H9 (cell line): ENCODE measurements around the gene SERPINA3. TPM values are rescaled to one million over a fixed set of nuclear protein-coding genes. Genes with fewer than 3 reads are reported as not detected.

Experiments
- DNase-seq: peaks from one replicate; pipeline ENCODE4 v3.0.0-alpha.2; 2017
- H2AFZ ChIP-seq: one replicate; pipeline ENCODE4 v1.6.1; 2013; ENCODE audit warnings: mild to moderate bottlenecking, low read length, control low read depth, moderate library complexity
- H2AK5ac ChIP-seq: 2 replicates; pipeline ENCODE4 v1.6.1; 2013; ENCODE audit warnings: low read length, control low read depth, mixed read lengths; ENCODE audit not compliant: insufficient read length
- H2BK120ac ChIP-seq: one replicate; pipeline ENCODE4 v1.6.1; 2013; ENCODE audit warnings: low read depth, mild to moderate bottlenecking, low read length, control low read depth, inconsistent platforms; ENCODE audit not compliant: poor library complexity, severe bottlenecking
- H2BK12ac ChIP-seq: 2 replicates; pipeline ENCODE4 v1.6.1; 2013; ENCODE audit warnings: low read length, control low read depth, mixed read lengths, low read depth; ENCODE audit not compliant: insufficient read length
- H2BK15ac ChIP-seq: 2 replicates; pipeline ENCODE4 v1.6.1; 2013; ENCODE audit warnings: low read depth, low read length, control low read depth
- H2BK20ac ChIP-seq: one replicate; pipeline ENCODE4 v1.6.1; 2013; ENCODE audit warnings: low read depth, mild to moderate bottlenecking, low read length, control low read depth, inconsistent platforms; ENCODE audit not compliant: poor library complexity, severe bottlenecking
- H2BK5ac ChIP-seq: 2 replicates; pipeline ENCODE4 v1.6.1; 2013; ENCODE audit warnings: low read length, control low read depth, mixed read lengths; ENCODE audit not compliant: insufficient read length
- H3K14ac ChIP-seq: 2 replicates; pipeline ENCODE4 v1.6.1; 2013; ENCODE audit warnings: low read length, control low read depth; ENCODE audit not compliant: insufficient read depth
- H3K18ac ChIP-seq: 2 replicates; pipeline ENCODE4 v1.6.1; 2013; ENCODE audit warnings: low read depth, mild to moderate bottlenecking, mixed read lengths, low read length, control low read depth; ENCODE audit not compliant: insufficient read length
- H3K23ac ChIP-seq: 2 replicates; pipeline ENCODE4 v1.6.1; 2013; ENCODE audit warnings: low read length, control low read depth, mixed read lengths, low read depth; ENCODE audit not compliant: insufficient read length
- H3K23me2 ChIP-seq: 2 replicates; pipeline ENCODE4 v1.6.1; 2013; ENCODE audit warnings: low read depth, mild to moderate bottlenecking, mixed read lengths, low read length, control low read depth; ENCODE audit not compliant: insufficient read length, poor library complexity, severe bottlenecking
- H3K27ac ChIP-seq: 2 replicates; pipeline ENCODE4 v1.5.1; 2013; ENCODE audit warnings: low read length, control low read depth, mixed read lengths, low read depth; ENCODE audit not compliant: insufficient read length
- H3K27me3 ChIP-seq: 2 replicates; pipeline ENCODE4 v1.6.1; 2013; ENCODE audit warnings: low read length, control low read depth, inconsistent platforms; ENCODE audit not compliant: insufficient read depth
- H3K4ac ChIP-seq: 2 replicates; pipeline ENCODE4 v1.6.1; 2013; ENCODE audit warnings: low read depth, mild to moderate bottlenecking, control low read depth, inconsistent platforms, low read length, moderate library complexity
- H3K4me1 ChIP-seq: 2 replicates; pipeline ENCODE4 v1.6.1; 2013; ENCODE audit warnings: low read length, control low read depth, inconsistent platforms; ENCODE audit not compliant: insufficient read depth
- H3K4me2 ChIP-seq: 2 replicates; pipeline ENCODE4 v1.6.1; 2013; ENCODE audit warnings: low read length, control low read depth, mixed read lengths; ENCODE audit not compliant: insufficient read length, insufficient read depth
- H3K56ac ChIP-seq: 2 replicates; pipeline ENCODE4 v1.6.1; 2013; ENCODE audit warnings: low read depth, mild to moderate bottlenecking, mixed read lengths, low read length, control low read depth; ENCODE audit not compliant: insufficient read length
- H3K79me1 ChIP-seq: 2 replicates; pipeline ENCODE4 v1.6.1; 2013; ENCODE audit warnings: low read depth, mild to moderate bottlenecking, moderate library complexity, low read length, control low read depth, inconsistent platforms; ENCODE audit not compliant: insufficient read depth, poor library complexity, severe bottlenecking
- H3K79me2 ChIP-seq: 2 replicates; pipeline ENCODE4 v1.6.1; 2013; ENCODE audit warnings: low read length, control low read depth, inconsistent platforms; ENCODE audit not compliant: insufficient read depth
- H3K9ac ChIP-seq: 2 replicates; pipeline ENCODE4 v1.6.1; 2013; ENCODE audit warnings: low read length, control low read depth, mixed read lengths; ENCODE audit not compliant: insufficient read length; ENCODE audit errors: extremely low read depth
- H3K9me3 ChIP-seq: one replicate; pipeline ENCODE4 v1.6.1; 2013; ENCODE audit warnings: low read depth, low read length, inconsistent platforms; ENCODE audit not compliant: control insufficient read depth
- H3T11ph ChIP-seq: one replicate; pipeline ENCODE4 v1.6.1; 2013; ENCODE audit warnings: mild to moderate bottlenecking, low read length, control low read depth, inconsistent platforms
- H4K20me1 ChIP-seq: one replicate; pipeline ENCODE4 v1.6.1; 2013; ENCODE audit not compliant: control insufficient read depth, insufficient read length, insufficient read depth
- H4K5ac ChIP-seq: 2 replicates; pipeline ENCODE4 v1.6.1; 2013; ENCODE audit warnings: low read depth, mild to moderate bottlenecking, mixed read lengths, low read length, control low read depth; ENCODE audit not compliant: insufficient read length
- H4K8ac ChIP-seq: replicated peaks from 2 replicates; pipeline ENCODE4 v1.6.1; 2013; ENCODE audit warnings: low read length, control low read depth, mixed read lengths, low read depth; ENCODE audit not compliant: insufficient read length
- H4K91ac ChIP-seq: 2 replicates; pipeline ENCODE4 v1.6.1; 2013; ENCODE audit warnings: low read depth, mild to moderate bottlenecking, moderate library complexity, mixed read lengths, low read length, control low read depth; ENCODE audit not compliant: insufficient read length
- H3K27ac Mint-ChIP-seq, 3 experiments: 2 replicates in 2 of 3; 3 replicates in 1 of 3; pipeline ENCODE4 v1.8.0; 2020 to 2021; ENCODE audit warnings: mixed read lengths in 3 of 3, mild to moderate bottlenecking in 1 of 3, moderate library complexity in 1 of 3
- H3K27me3 Mint-ChIP-seq: 2 replicates; pipeline ENCODE4 v1.8.0; 2021; ENCODE audit warnings: low read depth, mild to moderate bottlenecking, moderate library complexity, mixed read lengths
- H3K36me3 Mint-ChIP-seq, 3 experiments: 2 replicates in 2 of 3; 3 replicates in 1 of 3; pipeline ENCODE4 v1.8.0; 2020 to 2021; ENCODE audit warnings: low read depth in 3 of 3, mixed read lengths in 3 of 3; ENCODE audit not compliant: insufficient read depth in 1 of 3
- H3K4me1 Mint-ChIP-seq, 2 experiments: 2 replicates each; pipeline ENCODE4 v1.8.0; 2020; ENCODE audit warnings: mixed read lengths in 2 of 2
- H3K4me3 Mint-ChIP-seq, 2 experiments: 2 replicates in 1 of 2; 3 replicates in 1 of 2; pipeline ENCODE4 v1.8.0; 2020 to 2021; ENCODE audit warnings: mild to moderate bottlenecking in 2 of 2, mixed read lengths in 2 of 2, moderate library complexity in 1 of 2
- H3K9me3 Mint-ChIP-seq, 2 experiments: 2 replicates in 1 of 2; 3 replicates in 1 of 2; pipeline ENCODE4 v1.8.0; 2020; ENCODE audit warnings: mild to moderate bottlenecking in 2 of 2, mixed read lengths in 2 of 2, moderate library complexity in 1 of 2
- CTCF ChIP-seq: fragments of 200-600 bp; sonication (generic); conservative IDR thresholded peaks from 3 replicates; pipeline ENCODE4 v1.8.0; 2021; ENCODE audit warnings: antibody characterized with exemption, mild to moderate bottlenecking
- WGBS: extraction: QIAGEN DNeasy Blood & Tissue Kit; methylation state at CpG from one replicate; pipeline ENCODE4 v1.1.7; 2013; ENCODE audit warnings: missing lambda C conversion rate, low lambda C conversion rate, mixed read lengths; ENCODE audit not compliant: insufficient read length; ENCODE audit errors: extremely low coverage; 5-methylcytosine and 5-hydroxymethylcytosine counted together
- total RNA-seq: library from RNA; stranded (reverse); gene quantifications from 2 replicates; pipeline ENCODE4 v1.2.1, GENCODE V29; 2021

The SERPINA3 gene
- total RNA-seq, 1 experiment from 2014 or later = not detected

GRCh38 chr14:94650806-94651805 is 38.9 kb downstream of the SERPINA3 start:
- Histone ChIP-seq H2BK5ac (no peak overlapping the region), H3K27me3 (no peaks in the 10 kb centered on the region), H2BK20ac (no peak overlapping the region), H4K20me1 (no peaks in the 10 kb centered on the region), H3K4me2 (no peak overlapping the region), H3K79me1 (no peaks in the 10 kb centered on the region), H3K23ac (no peak overlapping the region), H4K5ac (no peak overlapping the region), H3K18ac (no peak overlapping the region), H3T11ph (no peak overlapping the region), H3K79me2 (no peaks in the 10 kb centered on the region; the same call in 1 of the 2 replicates), H3K9ac (no peak overlapping the region), H3K9me3 (no peaks in the 10 kb centered on the region), H3K4ac (no peak overlapping the region), H3K23me2 (no peaks in the 10 kb centered on the region), H3K56ac (no peak overlapping the region), H2BK15ac (no peak overlapping the region), H3K27ac (no peak overlapping the region), H4K8ac (no peak overlapping the region), H3K14ac (no peak overlapping the region), H2AFZ (no peak overlapping the region), H2AK5ac (no peak overlapping the region), H3K4me1 (no peaks in the 10 kb centered on the region), H4K91ac (no peak overlapping the region), H2BK12ac (no peak overlapping the region), H2BK120ac (no peak overlapping the region)
- H3K4me3 Mint-ChIP-seq = no peak overlapping the region
- H3K27me3 Mint-ChIP-seq = peaks cover 3% of the 10 kb centered on the region; the same call in 1 of the 2 replicates
- no peak for TF ChIP-seq CTCF
- no peaks in the 10 kb centered on the region for H3K36me3 Mint-ChIP-seq
- no CpG with 5 or more reads among the region's 9 CpGs for WGBS
- H3K9me3 Mint-ChIP-seq = peaks cover 0 to 5% of the 10 kb centered on the region in 2 experiments; a peak in 3 of 5 replicates
- no peak overlapping the region for H3K27ac Mint-ChIP-seq
- peaks cover 3 to 5% of the 10 kb centered on the region in 2 experiments; a peak in 3 of 4 replicates for H3K4me1 Mint-ChIP-seq
- DNase-seq = no peak
